ENCODE data around the gene LRRC46. TPM values are rescaled to one million over a fixed set of nuclear protein-coding genes. Genes with fewer than 3 reads are reported as not detected.

Gene LRRC46
- total and polyA plus RNA-seq, 9 of the 15 experiments (the other 6 are each of a cell fraction or from before 2014, with no cell fraction given), result 0.39 to 1.4 (median 0.53) TPM; not detected in 1

GRCh38 chr17:47877368-47878034 is 46.0 kb downstream of the LRRC46 start (continued):
- no peak for TF ChIP-seq SMARCB1 (IDR thresholded peaks at IDR 0.05; ENCODE audit: insufficient read length, low read depth)
- TF ChIP-seq ZNF175 (CRISPR knock-in tag; IDR thresholded peaks at IDR 0.05; ENCODE audit: low read depth), result peak; percentile 85
- TF ChIP-seq DNMT1 (IDR thresholded peaks at IDR 0.05), result no peak
- TF ChIP-seq BRF2 (IDR thresholded peaks at IDR 0.05; ENCODE audit: borderline replicate concordance, insufficient read depth, insufficient read length), result no peak
- TF ChIP-seq NCOA1 (IDR thresholded peaks at IDR 0.05; ENCODE audit: low read depth), result peak; percentile 82
- TF ChIP-seq BHLHE40 (IDR thresholded peaks at IDR 0.05; ENCODE audit: low read length), result 0 out of 2 replicates have a peak, but pooled peaks have one; percentile 13
- no peak for TF ChIP-seq NCOA6 (IDR thresholded peaks at IDR 0.05)
- TF ChIP-seq YBX1 (IDR thresholded peaks at IDR 0.05), result no peak
- TF ChIP-seq BRF1 (IDR thresholded peaks at IDR 0.05; ENCODE audit: borderline replicate concordance, extremely low read depth, insufficient read length), result no peak
- TF ChIP-seq CREB1 (IDR thresholded peaks at IDR 0.05), result no peak
- TF ChIP-seq CREB1 (CRISPR knock-in tag; IDR thresholded peaks at IDR 0.05), result no peak
- 0 out of 2 replicates have a peak, but pooled peaks have one; percentile 62 for TF ChIP-seq ATF6 (CRISPR knock-in tag; IDR thresholded peaks at IDR 0.05)
- TF ChIP-seq PPARD (CRISPR knock-in tag; IDR thresholded peaks at IDR 0.05), result no peak
- TF ChIP-seq FOSL1 (tag; conservative IDR thresholded peaks at IDR 0.05), result no peak
- no peak for TF ChIP-seq KLF1 (tag; IDR thresholded peaks at IDR 0.05)
- TF ChIP-seq MTA3 (IDR thresholded peaks at IDR 0.05; ENCODE audit: borderline replicate concordance), result peak; percentile 83; the same call in 1 of the 2 replicates
- TF ChIP-seq PKNOX1 (IDR thresholded peaks at IDR 0.05), result peak; percentile 96
- TF ChIP-seq NFIC (IDR thresholded peaks at IDR 0.05), result peak; percentile 63
- TF ChIP-seq SREBF1 (IDR thresholded peaks at IDR 0.05; ENCODE audit: borderline replicate concordance, low read depth, low read length), result no peak
- 0 out of 2 replicates have a peak, but pooled peaks have one; percentile 42 for TF ChIP-seq ARID3A (IDR thresholded peaks at IDR 0.05; ENCODE audit: borderline replicate concordance, low read depth, low read length)
- no peak for TF ChIP-seq HNRNPUL1 (IDR thresholded peaks at IDR 0.05; ENCODE audit: low read length)
